Lower lobe of right lung (tissue), 2 donors: ENCODE measurements around the gene IL13RA1. TPM values are rescaled to one million over a fixed set of nuclear protein-coding genes. Genes with fewer than 3 reads are reported as not detected.
A peak's percentile ranks its signal among the peaks of the same experiment; 100 is the strongest.

Source experiments
- ATAC-seq, 2 donors: fragments of 200-7000 bp; cut with Tn5 transposase; one replicate each; pipeline ENCODE4 v1.9.1; 2020 to 2022; ENCODE audit warnings: mild to moderate bottlenecking in 2 of 2, moderate library complexity in 2 of 2
- DNase-seq: peaks from one replicate; pipeline ENCODE4 v3.0.0-alpha.2; 2020
- H3K27ac ChIP-seq: fragments of 200-600 bp; one replicate; pipeline ENCODE4 v1.8.0; 2022
- H3K27me3 ChIP-seq: fragments of 200-600 bp; one replicate; pipeline ENCODE4 v1.8.0; 2022; ENCODE audit warnings: low read depth
- H3K36me3 ChIP-seq: fragments of 200-600 bp; one replicate; pipeline ENCODE4 v1.8.0; 2022; ENCODE audit warnings: mild to moderate bottlenecking
- H3K4me1 ChIP-seq: fragments of 200-600 bp; one replicate; pipeline ENCODE4 v1.8.0; 2022
- H3K4me3 ChIP-seq: fragments of 200-600 bp; one replicate; pipeline ENCODE4 v1.8.0; 2022; ENCODE audit warnings: mild to moderate bottlenecking
- H3K9me3 ChIP-seq: fragments of 200-600 bp; one replicate; pipeline ENCODE4 v1.8.0; 2022
- intact Hi-C: fragments of 100-400 bp; cut with DNase I; formaldehyde crosslinking; loops from one replicate; pipeline ENCODE4 v1.11.0; 2022
- long read RNA-seq: library from polyadenylated mRNA; unstranded; transcript quantifications from one replicate; pipeline ENCODE4 v2.0.0, GENCODE V29; 2021
- total RNA-seq: library from RNA; stranded (reverse); fragmentation: NEBNext Ultra II Directional; extraction: Animal tissue kit (Norgen Biotek cat#: 25700); gene quantifications from one replicate; pipeline ENCODE4 v1.2.1, GENCODE V29; 2021
- TF ChIP-seq, protein P1 (sequence below): fragments of 200-600 bp; IDR thresholded peaks from one replicate; pipeline ENCODE4 v1.8.0; 2022; ENCODE audit warnings: antibody characterized with exemption, mild to moderate bottlenecking
- donor health status: DM: no; HTN: yes; CAD: no; lungs with severe emphysema.

Gene IL13RA1
- 84.0 TPM for total RNA-seq
- long read RNA-seq, full-length matches to known transcripts = 93 of 130 reads
- long read RNA-seq, partial matches to known transcripts = 10 of 130 reads
- long read RNA-seq, other reads (novel, unspliced or antisense) = 27 of 130 reads

DNA sequence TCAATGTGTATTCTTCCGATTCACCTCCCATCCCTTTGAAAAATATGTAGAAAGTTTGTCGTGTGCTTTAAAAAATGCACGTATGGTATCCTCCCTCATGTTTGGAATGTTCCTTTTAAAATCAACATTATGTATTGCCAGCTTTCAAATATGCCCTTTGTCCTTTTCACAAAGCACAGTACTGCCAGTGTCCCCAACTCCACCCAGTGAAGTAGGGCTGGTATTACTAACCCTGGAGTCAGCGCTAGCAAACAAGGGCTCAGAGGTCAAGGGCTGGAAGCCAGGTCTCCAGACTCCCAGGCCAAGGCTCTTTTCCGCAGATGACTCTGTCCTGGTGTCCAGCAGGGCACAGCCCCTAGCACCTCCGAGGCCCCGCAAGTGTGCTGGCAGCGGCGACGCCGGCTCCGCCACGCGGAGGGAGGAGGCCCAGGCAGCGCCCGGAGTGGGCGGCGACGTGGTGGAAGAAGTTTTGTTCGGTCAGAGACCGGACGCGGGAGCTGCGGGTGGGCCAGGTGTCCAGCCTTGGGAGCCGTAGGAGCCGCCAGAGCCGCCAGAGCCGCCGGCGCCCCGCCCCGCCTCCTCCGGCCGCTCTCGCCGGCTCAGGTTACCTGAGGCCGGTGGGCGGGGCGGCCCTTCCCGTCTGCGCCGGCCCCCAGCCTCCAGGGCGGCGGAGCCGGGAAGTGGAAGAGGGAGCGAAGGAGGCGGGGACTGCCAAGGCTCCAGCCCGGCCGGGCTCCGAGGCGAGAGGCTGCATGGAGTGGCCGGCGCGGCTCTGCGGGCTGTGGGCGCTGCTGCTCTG, at the start of gene IL13RA1:
Gene IL13RA1 (plus strand): TSS at position 720 of the 799 bp plus-strand sequence. CDS start 33 bp downstream, at position 753.
- no peaks in the 10 kb centered on the region for H3K27me3 ChIP-seq
- peak within 1 kb of the TSS; percentile 64 for H3K4me3 ChIP-seq
- H3K27ac ChIP-seq = peak within 1 kb of the TSS; percentile 95
- H3K36me3 ChIP-seq = no peaks in the 10 kb centered on the region
- H3K4me1 ChIP-seq = peaks cover 23% of the 10 kb centered on the region
- H3K9me3 ChIP-seq = no peaks in the 10 kb centered on the region
- DNase-seq (peak; percentile 87), ATAC-seq (peak; percentile 93 to 98)
- TF ChIP-seq, protein P1, sequence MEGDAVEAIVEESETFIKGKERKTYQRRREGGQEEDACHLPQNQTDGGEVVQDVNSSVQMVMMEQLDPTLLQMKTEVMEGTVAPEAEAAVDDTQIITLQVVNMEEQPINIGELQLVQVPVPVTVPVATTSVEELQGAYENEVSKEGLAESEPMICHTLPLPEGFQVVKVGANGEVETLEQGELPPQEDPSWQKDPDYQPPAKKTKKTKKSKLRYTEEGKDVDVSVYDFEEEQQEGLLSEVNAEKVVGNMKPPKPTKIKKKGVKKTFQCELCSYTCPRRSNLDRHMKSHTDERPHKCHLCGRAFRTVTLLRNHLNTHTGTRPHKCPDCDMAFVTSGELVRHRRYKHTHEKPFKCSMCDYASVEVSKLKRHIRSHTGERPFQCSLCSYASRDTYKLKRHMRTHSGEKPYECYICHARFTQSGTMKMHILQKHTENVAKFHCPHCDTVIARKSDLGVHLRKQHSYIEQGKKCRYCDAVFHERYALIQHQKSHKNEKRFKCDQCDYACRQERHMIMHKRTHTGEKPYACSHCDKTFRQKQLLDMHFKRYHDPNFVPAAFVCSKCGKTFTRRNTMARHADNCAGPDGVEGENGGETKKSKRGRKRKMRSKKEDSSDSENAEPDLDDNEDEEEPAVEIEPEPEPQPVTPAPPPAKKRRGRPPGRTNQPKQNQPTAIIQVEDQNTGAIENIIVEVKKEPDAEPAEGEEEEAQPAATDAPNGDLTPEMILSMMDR = no peak
- intact Hi-C loops = no loop called here

DNA sequence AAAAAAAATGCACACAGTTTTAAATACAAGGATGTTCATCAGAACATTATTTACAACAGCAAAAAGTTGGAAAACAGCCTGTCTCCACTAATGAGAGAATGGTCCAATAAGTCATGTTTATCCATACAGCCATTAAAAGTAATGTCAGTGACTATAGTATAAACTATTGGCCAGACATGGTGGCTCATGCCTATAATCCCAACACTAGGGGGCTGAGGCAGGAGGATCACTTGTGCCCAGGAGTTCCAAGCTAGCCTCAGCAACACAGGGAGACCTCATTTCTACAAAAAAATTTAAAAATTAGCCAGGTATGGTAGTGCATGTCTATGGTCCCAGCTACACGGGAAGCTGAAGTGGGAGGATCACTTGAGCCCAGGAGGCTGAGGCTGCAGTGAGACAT, 48.1 kb upstream of the IL13RA1 start:
- H3K27ac ChIP-seq = no peak overlapping the region
- H3K4me1 ChIP-seq = no peaks in the 10 kb centered on the region
- no peaks in the 10 kb centered on the region for H3K9me3 ChIP-seq
- TF ChIP-seq, protein P1 = no peak
- no peak overlapping the region for H3K4me3 ChIP-seq
- H3K36me3 ChIP-seq = peaks cover 34% of the 10 kb centered on the region
- H3K27me3 ChIP-seq = no peaks in the 10 kb centered on the region
- DNase-seq (no peak), ATAC-seq (no peak)
- intact Hi-C loops = no loop called here

DNA sequence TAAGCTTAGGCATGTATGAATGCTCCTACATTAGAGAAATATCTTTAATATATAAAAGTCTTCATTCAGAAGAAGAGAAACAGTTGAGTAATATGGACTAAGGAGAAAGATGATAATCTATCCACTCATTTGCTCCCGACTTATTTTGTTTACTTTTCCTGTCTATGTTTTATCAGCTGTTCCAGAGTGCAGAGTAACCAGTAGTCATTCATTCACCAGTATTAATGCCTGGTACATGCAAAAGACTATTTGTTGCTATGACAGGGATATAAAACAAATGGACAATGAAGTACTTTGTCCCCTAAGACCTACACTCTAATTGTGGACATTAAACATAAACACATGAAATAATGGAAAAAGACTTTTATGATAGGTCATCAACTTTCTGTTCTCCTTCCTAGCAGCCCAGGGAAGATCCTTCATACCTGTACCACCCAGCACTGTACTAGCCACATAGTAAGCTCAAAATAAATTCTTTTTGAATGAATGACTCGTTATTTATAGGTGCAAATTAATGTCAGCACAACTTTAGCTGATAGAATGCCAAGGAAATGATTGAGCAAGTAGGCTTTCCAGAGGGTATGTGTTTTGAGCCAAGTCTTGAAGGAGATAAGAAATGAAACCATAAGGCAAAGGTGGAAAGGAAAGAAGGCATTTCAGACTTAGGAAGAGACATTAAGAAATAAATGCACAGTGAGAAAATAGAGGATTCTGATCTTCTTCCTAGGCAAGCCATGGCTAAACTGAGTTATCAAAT, 45.0 kb upstream of the IL13RA1 start:
- Histone ChIP-seq H3K36me3 (peaks cover 27% of the 10 kb centered on the region), H3K9me3 (no peaks in the 10 kb centered on the region), H3K4me1 (no peaks in the 10 kb centered on the region), H3K4me3 (no peak overlapping the region), H3K27me3 (no peaks in the 10 kb centered on the region), H3K27ac (no peak overlapping the region)
- TF ChIP-seq, protein P1 = no peak
- intact Hi-C loops = no loop called here
- DNase-seq = no peak
- no peak for ATAC-seq

DNA sequence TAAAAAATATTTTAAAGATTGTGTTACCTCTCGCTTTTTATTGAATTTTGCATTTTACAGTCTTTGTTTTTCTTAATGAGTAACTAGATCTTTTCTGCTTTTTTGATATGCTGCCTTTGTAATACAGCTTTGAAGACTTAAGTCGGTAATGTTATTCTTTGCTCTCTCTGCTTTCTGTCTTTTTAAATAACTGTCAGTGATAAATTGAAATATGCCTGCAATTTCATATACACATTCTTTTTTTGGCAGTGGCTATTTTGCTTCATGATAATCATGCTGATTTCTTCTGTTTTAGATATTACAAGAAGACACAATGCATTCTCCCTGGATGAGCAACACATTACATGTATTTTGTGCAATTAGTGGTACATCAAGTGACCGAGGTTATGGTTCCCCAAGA, 42.0 kb upstream of the IL13RA1 start:
- intact Hi-C loops = no loop called here
- TF ChIP-seq, protein P1 = no peak

DNA sequence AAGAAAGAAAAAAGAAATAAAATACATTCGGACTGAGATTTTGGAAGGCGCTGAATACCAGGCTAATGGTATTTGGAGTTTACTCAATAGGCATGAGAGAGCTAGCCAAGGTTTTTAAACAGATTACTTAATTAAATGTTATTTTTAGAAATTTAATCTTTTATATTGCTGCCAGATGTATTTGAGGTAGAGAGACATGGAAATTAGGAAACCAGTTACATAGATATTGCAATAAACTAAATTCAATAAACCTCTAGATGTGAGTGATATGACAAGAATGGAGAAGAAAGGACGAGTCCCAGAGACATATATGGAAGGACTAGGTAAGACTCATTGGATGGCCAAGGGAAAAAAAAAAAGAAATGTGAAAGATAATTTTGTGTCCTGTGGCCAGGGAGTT, 38.5 kb upstream of the IL13RA1 start:
- ATAC-seq (no peak), DNase-seq (no peak)
- H3K4me1 ChIP-seq = no peaks in the 10 kb centered on the region
- no peak overlapping the region for H3K27ac ChIP-seq
- intact Hi-C loops = no loop called here
- H3K9me3 ChIP-seq = no peaks in the 10 kb centered on the region
- H3K27me3 ChIP-seq = no peaks in the 10 kb centered on the region
- TF ChIP-seq, protein P1 = no peak
- H3K4me3 ChIP-seq = no peak overlapping the region
- H3K36me3 ChIP-seq = no peaks in the 10 kb centered on the region

More for the DNA sequence above, 42.0 kb upstream of the IL13RA1 start:
- H3K4me3 ChIP-seq = no peak overlapping the region
- H3K27ac ChIP-seq = no peak overlapping the region
- no peaks in the 10 kb centered on the region for H3K4me1 ChIP-seq
- H3K27me3 ChIP-seq = no peaks in the 10 kb centered on the region
- ATAC-seq (no peak), DNase-seq (no peak)
- no peaks in the 10 kb centered on the region for H3K9me3 ChIP-seq
- H3K36me3 ChIP-seq = peaks cover 17% of the 10 kb centered on the region
